Femur (tissue), 1 donor: ENCODE results near the gene EIF2B1.
"Not testable (repeated sequence)": the region's sequence is repeated elsewhere in the genome, so short reads cannot be mapped to it uniquely, and the experiment has no call there.

ENCODE experiments used
- DNase-seq: peaks from one replicate; pipeline ENCODE4 v3.0.0-alpha.2; 2017

EIF2B1 gene

GRCh38 chr12:123617144-123617543 lies 16.3 kb downstream of the EIF2B1 start:
- no peak for DNase-seq

DNA sequence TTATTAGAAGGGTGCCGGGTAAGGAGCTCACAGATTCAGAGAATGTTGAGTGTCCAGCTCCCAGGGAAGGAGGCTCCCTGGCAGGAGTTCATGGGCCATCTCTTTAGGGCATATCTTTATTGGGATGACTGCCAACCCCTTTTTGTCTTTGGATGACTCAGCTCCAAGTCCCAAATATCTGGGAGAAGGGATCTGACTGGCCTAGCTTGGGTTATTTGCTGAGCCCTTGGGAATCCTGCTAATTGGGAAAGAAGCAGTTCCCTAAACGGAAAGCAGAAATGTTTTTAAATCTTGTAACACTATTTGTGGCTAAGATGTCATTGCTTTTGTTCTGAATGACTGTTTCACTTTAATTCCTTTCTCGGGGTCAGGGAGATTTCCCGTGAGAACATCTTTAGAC lies 19.0 kb downstream of the EIF2B1 start:
- DNase-seq = no peak

DNA sequence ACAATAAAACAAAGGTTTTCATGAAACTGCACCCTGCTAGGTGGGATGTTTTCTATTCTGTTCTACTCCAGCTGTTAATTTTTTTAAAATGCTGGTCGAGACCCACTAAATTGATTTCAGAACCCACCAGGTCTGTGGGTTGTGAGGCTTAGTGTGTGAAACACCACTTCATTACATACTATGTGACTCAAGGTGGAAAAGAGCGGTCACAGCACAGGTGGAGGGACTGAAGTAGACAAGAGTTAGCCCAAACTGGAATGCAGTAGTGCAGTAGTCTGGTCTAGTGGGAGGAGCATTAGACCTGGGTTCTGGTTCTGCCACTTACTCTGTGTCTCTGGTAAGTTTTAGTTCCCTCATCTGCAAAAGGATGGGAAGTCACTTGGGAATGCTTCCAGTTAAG lies 19.4 kb downstream of the EIF2B1 start:
- no peak for DNase-seq

DNA sequence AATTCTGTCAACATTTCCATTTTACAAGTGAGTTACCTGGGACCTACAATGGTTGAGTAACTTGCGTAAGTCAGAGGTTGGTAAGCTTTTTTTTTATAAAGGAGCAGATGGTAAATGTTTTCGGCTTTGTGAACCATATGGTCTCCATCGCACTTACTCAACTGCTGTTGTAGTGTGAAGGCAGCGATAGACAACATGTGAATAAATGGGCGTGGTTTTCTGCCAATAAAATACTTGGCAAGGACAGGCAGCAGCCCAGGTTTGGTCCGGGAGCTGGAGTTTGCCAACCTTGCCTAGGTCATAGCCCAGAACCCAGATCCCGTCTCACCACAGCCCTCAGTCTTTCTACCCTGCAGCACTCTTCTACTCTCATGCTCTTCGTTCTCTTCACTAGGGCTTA lies 25.3 kb downstream of the EIF2B1 start:
- DNase-seq = no peak

GRCh38 chr12:123607756-123608155 lies 25.7 kb downstream of the EIF2B1 start:
- DNase-seq = no peak

GRCh38 chr12:123603495-123603894 lies 30.0 kb downstream of the EIF2B1 start:
- not testable (repeated sequence) for DNase-seq

DNA sequence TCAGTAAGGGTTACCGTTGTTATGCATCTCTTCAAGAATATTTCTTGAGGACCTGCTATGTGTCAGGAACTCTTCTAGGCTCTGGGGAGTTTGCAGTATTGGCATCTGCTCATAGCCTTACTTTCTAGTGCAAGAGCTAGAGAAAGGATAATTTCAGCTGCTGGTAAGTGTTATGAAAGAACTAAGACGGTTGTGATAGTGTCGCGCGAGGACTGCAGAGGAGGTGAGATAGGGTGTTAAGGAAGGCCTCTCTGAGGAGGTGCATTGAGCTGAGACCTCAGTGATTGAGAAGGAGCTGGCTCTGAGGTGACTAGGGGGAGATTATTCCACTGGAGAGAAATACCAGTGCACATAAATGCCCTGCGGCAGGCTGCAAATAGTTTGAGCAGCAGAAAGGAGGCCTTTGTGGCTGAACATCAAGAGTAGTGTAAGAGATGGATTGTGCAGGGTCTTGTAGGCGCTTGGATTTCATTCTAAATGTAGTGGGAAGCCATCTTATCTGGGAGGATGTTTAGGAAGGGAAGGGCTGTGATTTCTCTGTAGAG lies 30.8 kb downstream of the EIF2B1 start:
- DNase-seq = no peak

DNA sequence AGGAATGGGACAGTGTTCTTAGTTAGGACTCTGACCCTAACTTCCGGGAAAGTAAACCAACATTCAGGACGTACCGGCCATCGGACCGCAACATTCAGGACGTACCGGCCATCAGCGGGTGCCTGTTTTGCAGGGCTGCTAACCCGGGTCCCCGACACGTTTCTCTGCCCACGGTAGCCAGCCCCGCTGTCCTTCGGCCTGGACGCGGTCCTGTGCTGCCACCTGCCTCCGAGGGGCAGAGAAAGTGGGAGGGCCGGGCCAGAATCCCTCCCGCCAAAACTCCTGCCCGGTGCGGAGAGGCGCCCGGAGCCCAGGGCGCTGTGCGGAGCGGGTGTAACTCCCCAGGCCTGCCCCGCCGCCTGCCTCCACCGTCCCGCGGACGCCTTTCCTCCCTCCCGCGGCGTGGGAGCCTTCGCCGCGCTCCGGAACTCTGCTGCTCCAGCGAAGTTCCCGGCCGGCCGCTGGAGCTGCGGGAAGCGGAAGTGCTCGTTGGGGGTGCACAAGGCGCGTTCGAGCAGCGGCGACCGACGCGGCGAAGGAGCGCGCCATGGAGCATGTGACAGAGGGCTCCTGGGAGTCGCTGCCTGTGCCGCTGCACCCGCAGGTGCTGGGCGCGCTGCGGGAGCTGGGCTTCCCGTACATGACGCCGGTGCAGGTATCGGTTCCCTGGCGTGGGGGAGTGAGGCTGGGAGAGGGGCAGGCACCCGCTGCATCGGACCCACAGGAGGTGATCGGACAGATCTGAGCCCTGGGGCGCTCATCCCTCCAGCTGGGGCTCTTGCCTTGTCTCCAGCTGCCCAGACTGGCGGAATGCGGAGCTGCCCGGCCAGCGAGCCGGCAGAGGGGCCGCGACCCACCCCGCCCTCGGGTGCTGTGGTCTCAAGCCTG lies 31.6 kb downstream of the EIF2B1 start, which contains the start of gene DDX55:
Gene DDX55 (plus strand): TSS at position 498 of the 888 bp plus-strand sequence. CDS start 50 bp downstream, at position 548.
- peak; percentile 89 for DNase-seq

- DNase-seq = no peak
Observed at GRCh38 chr12:123599721-123600120, 33.8 kb downstream of the EIF2B1 start.

GRCh38 chr12:123599310-123599709 lies 34.2 kb downstream of the EIF2B1 start:
- no peak for DNase-seq

GRCh38 chr12:123598522-123598921 lies 35.0 kb downstream of the EIF2B1 start:
- no peak for DNase-seq

DNA sequence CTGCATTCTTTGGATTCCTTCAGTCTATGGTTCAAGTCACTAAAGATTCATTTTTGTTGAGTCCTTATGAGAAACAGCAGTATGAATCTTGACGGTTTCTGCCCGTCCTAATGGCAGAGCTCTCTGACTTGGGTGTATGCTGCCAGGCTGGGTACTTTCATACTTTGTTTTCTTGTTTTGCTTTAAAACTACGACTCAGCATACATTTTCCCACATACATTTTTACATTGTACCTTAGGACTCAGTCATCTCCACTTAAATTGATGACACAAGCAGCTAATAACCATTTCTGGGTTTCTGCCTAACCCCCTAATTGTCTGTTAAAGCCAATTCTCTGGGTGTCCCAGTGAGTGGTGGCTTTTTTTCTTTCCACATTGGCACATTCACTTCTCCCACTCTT lies 36.4 kb downstream of the EIF2B1 start:
- no peak for DNase-seq

DNA sequence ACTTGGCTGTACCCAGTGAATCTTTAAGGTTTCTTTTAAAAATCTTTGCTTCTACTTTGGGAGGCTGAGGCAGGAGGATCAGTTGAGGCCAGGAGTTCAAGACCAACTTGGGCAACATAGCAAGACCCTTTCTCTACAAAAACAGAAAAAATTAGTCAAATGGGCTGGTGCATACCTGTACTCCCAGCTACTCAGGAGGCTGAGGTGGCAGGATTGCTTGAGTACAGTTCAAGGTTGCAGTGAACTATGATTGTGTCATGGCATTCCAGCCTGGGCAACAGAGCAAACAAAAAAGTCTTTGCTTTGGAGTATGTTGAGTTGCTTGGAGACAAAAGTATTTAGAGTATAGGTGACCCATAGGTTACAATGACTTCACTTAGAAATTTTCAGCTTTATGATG lies 37.8 kb downstream of the EIF2B1 start:
- no peak for DNase-seq

DNA sequence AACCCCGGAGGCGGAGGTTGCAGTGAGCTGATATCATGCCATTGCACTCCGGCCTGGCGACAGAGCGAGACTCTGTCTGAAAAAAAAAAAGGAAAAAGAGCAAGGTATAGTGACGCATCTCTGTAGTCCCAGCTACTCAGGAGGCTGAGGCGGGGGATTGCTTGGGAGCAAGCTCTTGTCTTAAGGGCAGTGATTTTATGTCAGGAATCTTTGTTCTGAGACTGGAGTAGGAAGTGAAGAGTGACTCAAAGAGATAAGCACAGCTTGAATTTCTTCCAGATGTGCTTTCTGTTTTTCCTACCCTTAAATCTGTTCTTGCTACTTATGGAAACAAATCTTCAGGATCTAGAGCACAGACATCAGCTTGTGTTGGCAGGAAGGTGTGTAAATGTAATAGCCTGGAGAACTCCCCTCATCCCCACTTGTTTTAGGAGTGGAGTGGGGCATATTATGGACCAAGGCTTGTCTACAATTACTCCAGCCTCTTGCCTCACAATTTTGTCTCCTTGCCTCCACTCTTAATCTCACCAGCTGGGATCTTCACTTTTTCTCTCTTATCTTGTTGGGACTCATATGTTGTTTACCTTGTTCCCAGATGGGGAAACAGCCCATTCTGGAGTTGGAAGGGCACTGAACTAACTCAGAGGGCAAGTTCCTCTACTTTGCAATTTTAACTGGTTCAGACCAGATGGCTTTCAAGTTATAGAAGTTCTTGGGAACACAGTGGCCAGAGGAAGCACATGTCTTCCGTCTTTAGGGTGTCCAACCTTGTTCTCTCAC lies 41.6 kb downstream of the EIF2B1 start:
- no peak for DNase-seq

DNA sequence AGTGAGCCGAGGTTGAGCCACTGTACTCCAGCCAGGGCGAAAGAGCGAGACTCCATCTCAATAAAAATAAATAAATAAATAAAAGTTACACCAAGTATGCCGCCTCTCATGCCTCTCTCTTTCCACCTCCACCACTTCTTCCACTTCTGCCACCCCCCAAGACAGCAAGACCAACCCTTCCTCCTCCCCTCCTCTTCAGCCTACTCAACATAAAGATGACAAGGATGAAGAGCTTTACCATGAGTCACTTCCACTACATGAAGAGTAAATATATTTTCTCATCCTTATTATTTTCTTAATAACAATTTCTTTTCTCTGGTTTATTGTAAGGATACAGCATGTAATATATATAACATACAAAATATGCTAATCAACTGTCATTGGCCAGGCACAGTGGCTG lies 52.7 kb downstream of the EIF2B1 start:
- no peak for DNase-seq

DNA sequence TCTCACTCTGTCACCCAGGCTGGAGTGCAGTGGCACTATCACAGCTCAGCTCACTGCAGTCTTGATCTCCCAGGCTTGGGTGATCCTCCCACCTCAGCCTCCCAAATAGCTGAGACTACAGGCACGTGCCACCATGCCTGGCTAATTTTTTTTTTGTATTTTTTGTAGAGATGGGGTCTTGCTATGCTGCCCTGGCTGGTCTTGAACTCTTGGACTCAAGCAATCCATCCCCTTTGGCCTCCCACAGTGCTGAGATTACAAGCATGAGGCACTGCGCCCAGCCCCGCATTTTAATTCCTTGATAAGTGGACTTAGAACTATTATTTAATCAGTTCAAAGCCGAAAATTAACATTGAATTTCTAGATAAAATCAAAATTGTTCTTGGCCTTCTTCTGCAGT lies 54.7 kb downstream of the EIF2B1 start:
- DNase-seq = not testable (repeated sequence)

DNA sequence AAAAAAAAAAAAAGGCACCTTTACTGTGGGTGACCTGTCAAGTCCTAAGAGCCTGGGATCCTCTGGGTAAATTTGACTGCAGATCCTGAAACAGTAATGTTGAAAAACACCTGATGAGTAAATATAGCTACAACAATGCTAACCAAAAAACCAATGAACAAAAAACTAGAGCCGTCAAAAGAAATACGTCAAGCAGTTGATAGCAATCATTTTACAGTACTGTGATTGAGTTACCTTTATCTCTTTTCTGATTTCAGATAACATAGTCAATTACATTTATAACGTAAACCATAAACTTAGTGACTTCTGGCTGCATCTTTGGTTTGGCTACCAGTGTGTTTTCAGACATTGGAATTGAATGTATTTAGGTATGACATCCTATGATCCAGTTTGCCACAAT lies 55.2 kb downstream of the EIF2B1 start:
- DNase-seq = no peak

DNA sequence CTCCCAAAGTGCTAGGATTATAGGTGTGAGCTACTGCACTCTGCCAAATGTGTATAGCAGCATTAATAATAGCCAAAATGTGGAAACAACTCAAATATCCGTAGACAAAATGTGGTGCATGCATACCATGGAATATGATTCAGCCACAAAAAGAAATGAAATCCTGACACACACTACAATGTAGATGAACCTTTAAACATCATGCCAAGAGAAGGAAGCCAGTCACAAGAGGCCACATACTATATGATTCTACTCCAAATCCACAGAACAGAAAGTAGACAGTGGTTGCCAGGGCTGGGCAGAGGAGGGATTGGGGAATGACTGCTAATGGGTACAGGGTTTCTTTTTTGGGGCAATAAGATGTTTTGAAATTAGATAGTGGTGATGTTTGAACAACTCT lies 56.9 kb downstream of the EIF2B1 start:
- DNase-seq = no peak

DNA sequence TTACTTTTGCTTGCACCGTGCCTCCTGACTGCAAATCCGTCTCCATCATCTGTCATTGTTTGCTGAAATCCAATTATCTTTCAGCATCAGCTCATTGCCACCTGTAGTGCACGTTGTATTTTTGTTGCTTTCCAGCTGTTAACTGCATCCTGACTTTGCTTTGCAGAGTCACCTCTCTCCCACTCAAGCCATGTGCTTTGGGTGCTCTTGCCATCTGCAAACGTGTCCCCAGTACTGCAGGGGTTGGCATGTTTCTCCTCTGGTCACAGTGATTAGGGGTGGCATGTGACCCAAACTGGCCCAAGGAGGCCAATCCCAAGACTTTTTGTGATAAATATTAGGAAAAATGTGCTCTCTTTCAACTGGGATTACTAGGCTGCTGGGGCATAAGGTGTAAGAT lies 59.6 kb downstream of the EIF2B1 start:
- DNase-seq = no peak

DNA sequence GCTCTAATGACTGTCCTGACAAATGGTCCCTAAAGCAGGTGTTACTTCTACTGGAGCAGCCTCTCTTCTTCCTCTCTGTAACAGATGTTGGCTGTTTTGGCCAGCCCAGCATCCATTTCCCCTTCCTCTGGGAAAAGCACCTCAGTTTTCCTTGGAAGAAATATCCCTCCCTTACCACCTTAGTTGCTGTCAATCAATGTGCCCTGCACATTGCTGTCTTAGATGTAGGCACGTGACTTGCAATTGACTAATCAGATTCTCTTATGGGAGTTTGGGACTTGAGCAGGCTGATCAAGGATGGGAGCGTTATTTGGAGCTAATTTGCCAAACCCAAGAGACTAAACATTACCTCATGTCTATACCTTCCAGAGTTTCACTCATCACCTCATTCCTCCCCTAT lies 61.1 kb downstream of the EIF2B1 start:
- no peak for DNase-seq

GRCh38 chr12:123571343-123571813 lies 62.1 kb downstream of the EIF2B1 start:
- DNase-seq = no peak
